Measurements from ENCODE around the gene NOTCH4.

GRCh38 chr6:32255199-32256153 lies 31.6 kb upstream of the NOTCH4 start:
- no peak for TF ChIP-seq GATA2 (IDR thresholded peaks at IDR 0.05; ENCODE audit: low read depth, low read length)
- no peak for TF ChIP-seq GATA3 (IDR thresholded peaks at IDR 0.05; ENCODE audit: low read depth, low read length)
